ENCODE measurements around the gene TEAD4.

Gene TEAD4

DNA sequence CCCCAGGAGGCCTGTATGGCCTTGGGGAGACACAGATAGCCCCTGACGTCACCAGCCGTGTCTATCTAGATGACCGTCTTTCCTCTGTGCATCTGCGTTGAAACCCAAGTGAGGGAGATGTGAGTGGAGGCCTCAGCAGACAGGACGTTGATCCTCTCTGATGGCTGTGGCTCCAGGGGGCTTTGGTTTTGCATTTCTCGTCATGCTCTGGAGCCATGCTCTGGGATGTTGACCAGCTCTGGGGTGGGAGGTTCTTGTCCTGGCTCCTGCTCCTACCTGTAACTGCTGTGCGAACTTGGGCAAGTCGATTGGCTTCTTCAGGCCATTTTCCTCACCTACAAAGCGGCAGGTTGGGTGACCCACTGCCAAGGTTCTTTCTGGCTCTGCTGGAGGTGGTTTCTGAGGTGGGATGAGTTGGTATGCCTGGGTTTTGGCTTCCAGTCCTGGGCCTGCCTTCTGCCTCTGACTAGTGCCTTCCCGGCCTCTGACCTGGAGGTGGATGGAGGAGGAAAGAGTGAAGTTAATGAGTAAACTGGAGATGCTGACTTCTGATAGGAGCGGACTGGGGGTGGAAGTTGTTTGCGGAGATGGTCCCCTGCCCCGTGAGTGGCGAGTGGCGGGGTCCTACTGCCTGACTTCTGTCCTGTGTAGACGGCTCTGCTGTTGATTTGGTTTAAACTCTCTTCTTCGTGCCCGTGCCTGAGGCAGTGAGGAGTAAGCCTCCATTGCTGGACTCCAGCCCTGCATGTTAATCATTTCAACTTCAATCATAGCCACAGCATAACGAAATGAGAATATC, 126.3 kb downstream of the TEAD4 start:
- no peak for DNase-seq

DNA sequence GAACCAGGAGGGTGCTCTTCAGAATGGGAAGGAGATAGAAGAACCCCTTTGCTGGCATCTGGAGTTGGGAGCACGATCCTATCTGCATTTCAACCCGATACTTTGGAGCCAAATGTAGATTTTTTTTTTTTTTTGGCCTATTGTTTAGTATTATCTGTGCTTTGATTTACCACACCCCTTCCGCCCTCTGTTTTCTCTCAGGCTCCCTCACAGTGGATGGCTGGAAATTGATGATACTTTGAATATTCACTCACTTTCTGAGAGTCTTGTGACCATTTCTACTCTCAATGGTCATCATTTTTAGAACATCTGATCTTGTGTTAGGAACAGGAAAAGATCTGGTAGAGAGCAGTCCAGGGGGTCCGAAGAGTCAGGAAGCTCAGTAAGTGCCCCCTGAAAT, 127.0 kb downstream of the TEAD4 start:
- no peak for DNase-seq

DNA sequence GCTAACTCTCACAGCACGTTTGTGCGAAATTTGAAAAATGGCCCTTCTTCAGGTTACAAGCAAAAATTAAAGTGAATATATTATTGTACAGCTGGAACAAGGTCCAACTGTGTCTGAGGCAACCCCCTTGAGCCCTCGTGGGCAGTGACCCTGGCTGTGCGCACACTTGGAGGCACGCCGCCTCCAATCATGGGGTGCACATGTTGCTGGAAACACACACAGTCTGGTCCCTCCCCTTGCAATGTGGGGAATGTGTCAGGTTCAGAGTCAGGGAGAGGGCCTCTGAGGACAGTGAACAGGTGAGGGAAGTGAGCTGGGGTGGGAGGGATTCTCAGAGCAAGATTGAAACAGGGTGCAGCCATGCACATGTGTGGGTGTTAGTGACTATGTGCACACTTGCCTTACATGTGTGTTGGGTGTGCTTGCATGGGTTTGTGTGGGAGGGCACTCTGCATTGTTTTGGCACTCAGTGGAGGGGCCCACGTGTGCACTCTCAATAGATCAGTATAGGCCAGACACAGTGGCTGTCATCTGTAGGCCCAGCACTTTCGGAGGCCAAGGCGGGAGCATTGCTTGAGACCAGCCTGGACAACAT, 127.6 kb downstream of the TEAD4 start:
- DNase-seq: no peak

- DNase-seq: no peak
Measured at GRCh38 chr12:3087758-3088650, 128.8 kb downstream of the TEAD4 start.

DNA sequence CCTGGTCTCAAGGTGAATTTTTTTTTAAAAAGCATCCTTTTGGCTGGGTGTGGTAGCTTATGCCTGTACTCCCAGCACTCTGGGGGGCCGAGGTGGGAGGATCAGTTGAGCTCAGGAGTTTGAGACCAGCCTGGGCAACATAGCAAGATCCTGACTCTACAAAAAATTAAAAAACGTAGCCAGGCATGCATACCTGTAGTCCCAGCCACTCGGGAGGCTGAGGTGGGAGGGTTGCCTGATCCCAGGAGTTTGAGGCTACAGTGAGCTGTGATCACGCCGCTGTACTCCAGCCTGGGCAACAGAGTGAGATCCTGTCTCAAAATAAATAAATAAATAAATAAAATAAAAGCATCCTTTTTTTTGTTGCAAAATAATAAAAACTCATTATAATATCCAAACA, 130.4 kb downstream of the TEAD4 start:
- DNase-seq: no peak

All from NCI-H2107 (cell line).